Stimulated activated effector memory CD8-positive, alpha-beta T cell treated with anti-CD3 and anti-CD28 coated beads, Interleukin-12 subunit alpha, Interleukin-12 subunit beta, amount 100 ng/mL, for 72 hours (primary cell): ENCODE measurements around the gene GSN.
A peak's percentile ranks its signal among the peaks of the same experiment; 100 is the strongest.

Experiments used
- ATAC-seq: fragments of 150-1000 bp; cut with Tn5 transposase; 2 replicates; pipeline ENCODE4 v1.10.0; 2021
- DNase-seq, 2 donors: peaks; one replicate each; pipeline ENCODE4 v3.0.0; 2021 to 2022; ENCODE audit warnings: low spot score in 2 of 2
- H3K27ac Mint-ChIP-seq: one replicate; pipeline ENCODE4 v1.8.0; 2022; ENCODE audit warnings: mild to moderate bottlenecking, mixed read lengths
- H3K36me3 Mint-ChIP-seq: one replicate; pipeline ENCODE4 v1.8.0; 2022; ENCODE audit warnings: mild to moderate bottlenecking, mixed read lengths
- H3K4me1 Mint-ChIP-seq: one replicate; pipeline ENCODE4 v1.8.0; 2022; ENCODE audit warnings: mixed read lengths
- H3K4me3 Mint-ChIP-seq: one replicate; pipeline ENCODE4 v1.8.0; 2022; ENCODE audit warnings: mild to moderate bottlenecking, mixed read lengths
- H3K9me3 Mint-ChIP-seq: one replicate; pipeline ENCODE4 v1.8.0; 2022; ENCODE audit warnings: mixed read lengths

The GSN gene

GRCh38 chr9:121309833-121310425 is 42.0 kb downstream of the GSN start:
- Mint-ChIP-seq H3K4me1 (no peaks in the 10 kb centered on the region), H3K27ac (no peak overlapping the region), H3K9me3 (no peaks in the 10 kb centered on the region), H3K36me3 (peaks cover 6% of the 10 kb centered on the region), H3K4me3 (no peak overlapping the region)
- ATAC-seq (no peak), DNase-seq (no peak)

DNA sequence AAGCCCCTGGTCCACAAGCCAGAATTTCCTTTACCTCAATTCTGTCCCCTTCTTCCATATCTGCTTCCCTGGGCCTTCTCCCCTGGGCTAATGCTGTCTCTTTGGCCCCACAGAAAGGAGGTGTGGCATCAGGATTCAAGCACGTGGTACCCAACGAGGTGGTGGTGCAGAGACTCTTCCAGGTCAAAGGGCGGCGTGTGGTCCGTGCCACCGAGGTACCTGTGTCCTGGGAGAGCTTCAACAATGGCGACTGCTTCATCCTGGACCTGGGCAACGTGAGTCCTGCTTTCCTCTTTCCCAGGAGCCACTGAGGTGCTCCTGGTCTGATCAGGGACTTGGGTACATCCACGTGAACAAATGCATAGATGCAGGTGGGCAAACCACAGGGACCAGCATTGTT is 42.6 kb downstream of the GSN start:
- ATAC-seq (no peak), DNase-seq (no peak)
- H3K27ac Mint-ChIP-seq, result no peak overlapping the region
- peaks cover 6% of the 10 kb centered on the region for H3K36me3 Mint-ChIP-seq
- no peaks in the 10 kb centered on the region for H3K9me3 Mint-ChIP-seq
- H3K4me3 Mint-ChIP-seq, result no peak overlapping the region
- no peaks in the 10 kb centered on the region for H3K4me1 Mint-ChIP-seq

- Mint-ChIP-seq H3K4me1 (no peaks in the 10 kb centered on the region), H3K36me3 (peaks cover 6% of the 10 kb centered on the region), H3K27ac (no peak overlapping the region), H3K9me3 (no peaks in the 10 kb centered on the region), H3K4me3 (no peak overlapping the region)
- ATAC-seq, result no peak
- DNase-seq, result no peak
These were observed 44.2 kb downstream of the GSN start for GRCh38 chr9:121312169-121312568.

GRCh38 chr9:121313458-121314152 is 45.6 kb downstream of the GSN start:
- Mint-ChIP-seq H3K4me3 (no peak overlapping the region), H3K36me3 (no peaks in the 10 kb centered on the region), H3K27ac (no peak overlapping the region), H3K9me3 (no peaks in the 10 kb centered on the region), H3K4me1 (no peaks in the 10 kb centered on the region)
- no peak for DNase-seq
- no peak for ATAC-seq

DNA sequence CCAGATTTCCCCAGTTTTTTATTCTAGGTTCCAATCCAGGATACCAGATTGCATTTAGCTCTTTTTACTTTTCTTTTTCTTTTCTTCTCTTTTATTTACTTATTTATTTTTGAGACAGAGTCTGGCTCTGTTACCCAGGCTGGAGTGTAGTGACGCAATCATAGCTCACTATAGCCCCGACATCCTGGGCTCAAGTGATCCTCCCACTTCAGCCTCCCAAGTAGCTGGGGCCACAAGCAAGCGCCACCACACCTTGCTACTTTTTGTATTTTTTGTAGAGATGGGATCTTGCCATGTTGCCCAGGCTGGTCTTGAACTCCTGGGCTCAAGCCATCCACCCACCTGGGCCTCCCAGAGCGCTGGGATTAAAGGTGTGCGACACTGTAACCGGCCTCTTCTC is 48.4 kb downstream of the GSN start:
- ATAC-seq, result no peak
- no peak overlapping the region for H3K4me3 Mint-ChIP-seq
- H3K4me1 Mint-ChIP-seq, result peaks cover 14% of the 10 kb centered on the region
- no peak overlapping the region for H3K27ac Mint-ChIP-seq
- H3K9me3 Mint-ChIP-seq, result no peaks in the 10 kb centered on the region
- no peaks in the 10 kb centered on the region for H3K36me3 Mint-ChIP-seq
- no peak for DNase-seq

GRCh38 chr9:121316852-121317373 is 49.0 kb downstream of the GSN start:
- Mint-ChIP-seq H3K4me3 (no peak overlapping the region), H3K9me3 (no peaks in the 10 kb centered on the region), H3K27ac (peak overlapping the region; percentile 53), H3K4me1 (peaks cover 16% of the 10 kb centered on the region), H3K36me3 (peaks cover under 1% of the 10 kb centered on the region)
- no peak for DNase-seq
- no peak for ATAC-seq

DNA sequence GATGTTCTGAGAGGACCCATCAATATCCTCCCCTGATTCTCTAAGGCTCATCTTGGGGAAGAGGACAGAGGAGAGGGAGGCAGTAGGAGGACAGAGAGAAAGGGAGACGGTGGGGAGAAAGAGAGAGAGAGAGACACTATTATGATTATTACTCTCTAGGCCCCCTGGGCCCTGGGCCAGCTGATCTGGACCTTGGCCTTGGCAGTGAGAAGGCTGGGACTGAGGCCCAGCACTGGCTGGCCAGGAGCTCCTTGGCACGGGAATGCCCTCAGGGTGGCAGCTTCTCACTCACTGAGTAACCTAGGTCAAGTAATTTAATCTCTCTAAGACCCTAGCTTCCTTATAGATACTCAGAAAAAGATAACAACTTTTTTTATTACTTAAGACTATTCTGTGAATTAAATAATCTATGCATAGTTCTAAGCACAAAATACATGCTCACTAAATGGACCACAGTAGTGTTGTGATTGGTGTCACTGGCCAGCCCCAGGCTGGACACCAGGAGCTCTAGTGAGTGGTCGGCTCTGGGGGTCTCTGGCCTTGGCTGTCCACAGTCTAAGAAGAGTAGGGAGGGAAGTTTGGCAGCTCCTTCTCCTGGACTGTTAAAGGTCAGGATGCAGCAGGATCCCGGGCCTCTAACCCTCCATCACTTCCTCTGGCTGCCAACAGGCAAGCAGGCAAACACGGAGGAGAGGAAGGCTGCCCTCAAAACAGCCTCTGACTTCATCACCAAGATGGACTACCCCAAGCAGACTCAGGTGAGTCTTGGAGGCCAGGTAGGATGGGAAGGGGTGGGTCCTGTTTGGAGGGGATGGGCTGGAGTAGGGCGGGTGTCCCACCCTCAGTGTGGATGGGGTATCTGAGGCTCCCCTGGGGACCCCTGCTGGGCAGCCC is 50.0 kb downstream of the GSN start:
- peak overlapping the region; percentile 53 for H3K27ac Mint-ChIP-seq
- DNase-seq (no peak), ATAC-seq (no peak)
- no peak overlapping the region for H3K4me3 Mint-ChIP-seq
- no peaks in the 10 kb centered on the region for H3K9me3 Mint-ChIP-seq
- H3K36me3 Mint-ChIP-seq, result peaks cover 7% of the 10 kb centered on the region
- peaks cover 26% of the 10 kb centered on the region for H3K4me1 Mint-ChIP-seq

GRCh38 chr9:121318631-121319382 is 50.8 kb downstream of the GSN start:
- H3K9me3 Mint-ChIP-seq, result no peaks in the 10 kb centered on the region
- no peak overlapping the region for H3K4me3 Mint-ChIP-seq
- no peak for ATAC-seq
- DNase-seq, result no peak
- H3K4me1 Mint-ChIP-seq, result peaks cover 28% of the 10 kb centered on the region
- peaks cover 7% of the 10 kb centered on the region for H3K36me3 Mint-ChIP-seq
- H3K27ac Mint-ChIP-seq, result peak overlapping the region; percentile 14

DNA sequence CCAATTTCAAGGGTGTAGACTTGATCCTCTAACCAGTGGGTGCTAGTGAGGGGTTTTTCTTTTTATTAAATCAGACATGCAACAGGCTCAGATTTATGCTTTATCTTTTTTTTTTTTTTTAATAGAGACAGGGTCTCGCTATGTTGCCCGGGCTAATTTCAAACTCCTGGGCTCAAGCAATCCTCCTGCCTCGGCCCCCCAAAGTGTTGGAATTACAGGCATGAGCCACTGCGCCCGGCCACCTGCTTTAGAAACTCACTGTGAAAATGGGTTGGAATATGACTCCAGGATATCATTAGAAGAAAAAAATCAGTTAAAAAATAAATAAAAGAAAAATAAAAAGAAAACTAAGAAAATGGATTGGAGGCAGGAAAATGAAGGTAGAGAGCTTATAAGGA is 51.4 kb downstream of the GSN start:
- ATAC-seq, result no peak
- no peak for DNase-seq
- no peak overlapping the region for H3K4me3 Mint-ChIP-seq
- H3K36me3 Mint-ChIP-seq, result peaks cover 7% of the 10 kb centered on the region
- H3K9me3 Mint-ChIP-seq, result no peaks in the 10 kb centered on the region
- peak overlapping the region; percentile 14 for H3K27ac Mint-ChIP-seq
- peaks cover 28% of the 10 kb centered on the region for H3K4me1 Mint-ChIP-seq

DNA sequence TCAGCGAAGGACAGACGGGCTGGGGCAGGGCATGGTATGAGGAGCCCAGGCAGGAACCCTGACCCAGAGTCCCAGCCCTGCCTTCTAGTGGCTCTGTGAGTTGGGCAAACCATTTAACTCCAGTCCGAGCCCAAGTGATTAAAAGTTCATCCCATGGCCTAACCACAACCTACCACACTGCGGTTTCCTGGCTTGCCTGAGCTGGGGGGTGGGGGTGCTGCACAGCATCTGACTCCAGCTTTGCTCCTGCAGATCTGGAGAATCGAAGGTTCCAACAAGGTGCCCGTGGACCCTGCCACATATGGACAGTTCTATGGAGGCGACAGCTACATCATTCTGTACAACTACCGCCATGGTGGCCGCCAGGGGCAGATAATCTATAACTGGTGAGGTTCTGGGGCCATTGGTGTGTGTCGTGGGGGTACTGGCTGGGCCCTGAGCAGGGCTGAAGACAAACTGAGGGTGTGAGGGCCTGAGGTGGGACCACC is 53.1 kb downstream of the GSN start:
- H3K4me1 Mint-ChIP-seq, result peaks cover 37% of the 10 kb centered on the region
- peak overlapping the region; percentile 35 for H3K4me3 Mint-ChIP-seq
- peak; percentile 7 for ATAC-seq
- DNase-seq, result peak in 1 of 2 donors; percentile 61
- H3K27ac Mint-ChIP-seq, result peak overlapping the region; percentile 83
- peaks cover 7% of the 10 kb centered on the region for H3K36me3 Mint-ChIP-seq
- no peaks in the 10 kb centered on the region for H3K9me3 Mint-ChIP-seq

DNA sequence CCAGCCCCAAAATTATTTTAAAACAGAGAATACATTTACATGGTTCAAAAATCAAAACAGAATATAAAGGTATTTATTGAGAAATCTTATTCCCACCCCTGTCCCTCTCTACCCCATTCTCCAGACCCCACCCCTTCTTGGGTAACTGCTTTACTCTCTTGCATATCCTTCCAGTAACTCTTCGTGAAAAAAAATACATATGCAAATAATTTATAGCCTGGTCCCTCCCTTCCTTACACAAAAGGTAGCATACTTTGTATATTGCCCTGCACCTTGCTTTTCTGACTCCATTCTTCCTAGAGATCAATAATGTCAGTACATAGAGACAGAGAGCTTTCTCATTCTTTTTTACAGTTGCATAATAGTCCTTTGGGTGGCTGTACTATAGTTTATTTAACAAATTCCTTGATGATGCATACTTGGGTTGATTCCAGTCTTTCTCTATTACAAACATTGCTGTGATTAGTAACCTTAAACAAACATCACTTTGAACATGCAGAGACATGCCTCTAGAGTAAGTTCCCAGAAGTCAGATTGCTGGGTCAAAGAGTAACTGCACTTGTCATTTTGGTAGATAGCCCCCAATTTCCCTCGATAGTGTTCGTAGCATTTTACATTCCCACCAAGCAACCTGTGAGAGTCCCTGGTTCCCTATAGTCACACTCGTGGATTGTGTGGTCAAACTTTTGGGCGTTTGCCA is 54.2 kb downstream of the GSN start:
- Mint-ChIP-seq H3K27ac (peak overlapping the region; percentile 58), H3K4me1 (peaks cover 37% of the 10 kb centered on the region), H3K9me3 (no peaks in the 10 kb centered on the region), H3K36me3 (peaks cover 7% of the 10 kb centered on the region), H3K4me3 (no peak overlapping the region)
- peak; percentile 59 for ATAC-seq
- DNase-seq, result no peak

- peaks cover 7% of the 10 kb centered on the region for H3K36me3 Mint-ChIP-seq
- DNase-seq (no peak), ATAC-seq (no peak)
- H3K4me3 Mint-ChIP-seq, result no peak overlapping the region
- no peaks in the 10 kb centered on the region for H3K9me3 Mint-ChIP-seq
- peaks cover 37% of the 10 kb centered on the region for H3K4me1 Mint-ChIP-seq
- H3K27ac Mint-ChIP-seq, result peak overlapping the region; percentile 58
These were observed 54.9 kb downstream of the GSN start for GRCh38 chr9:121322737-121323448.

DNA sequence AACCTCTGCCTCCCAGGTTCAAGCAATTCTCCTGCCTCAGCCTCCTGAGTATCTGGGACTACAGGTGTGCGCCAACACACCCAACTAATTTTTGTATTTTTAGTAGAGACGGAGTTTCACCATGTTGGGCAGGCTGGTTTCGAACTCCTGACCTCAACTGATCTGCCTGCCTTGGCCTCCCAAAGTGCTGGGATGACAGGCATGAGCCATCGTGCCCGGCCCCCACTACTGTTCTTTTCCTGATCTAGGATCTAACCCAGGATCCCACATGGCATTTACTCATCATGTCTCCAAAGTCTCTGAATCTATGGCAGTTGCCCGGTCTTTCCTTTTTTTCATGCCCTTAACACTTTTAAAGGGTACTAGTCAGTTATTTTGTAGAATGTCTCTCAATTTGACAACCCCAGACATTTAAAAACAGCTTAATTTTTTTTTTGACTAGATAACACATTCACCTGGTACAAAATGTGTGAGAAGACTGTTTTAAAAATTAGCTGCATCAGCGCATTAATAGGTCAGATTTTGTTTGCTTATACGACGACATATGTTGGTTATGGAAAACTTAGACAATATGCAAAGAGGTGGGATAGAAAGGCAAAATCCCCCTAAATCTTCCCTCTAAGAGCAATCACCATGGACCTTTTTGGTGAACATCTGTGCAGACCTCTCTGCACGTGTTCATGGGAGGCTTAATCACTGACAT is 55.6 kb downstream of the GSN start:
- peaks cover 7% of the 10 kb centered on the region for H3K36me3 Mint-ChIP-seq

More for the DNA sequence above, 55.6 kb downstream of the GSN start:
- peak overlapping the region; percentile 58 for H3K27ac Mint-ChIP-seq
- no peak overlapping the region for H3K4me3 Mint-ChIP-seq
- no peaks in the 10 kb centered on the region for H3K9me3 Mint-ChIP-seq
- peaks cover 37% of the 10 kb centered on the region for H3K4me1 Mint-ChIP-seq
- ATAC-seq (no peak), DNase-seq (no peak)
